ENCODE results near the gene PRKAR1A.
"Not testable (repeated sequence)": the region's sequence is repeated elsewhere in the genome, so short reads cannot be mapped to it uniquely, and the experiment has no call there.

PRKAR1A gene

GRCh38 chr17:68581863-68582645 is 69.8 kb downstream of the PRKAR1A start:
- no peak for DNase-seq

DNA sequence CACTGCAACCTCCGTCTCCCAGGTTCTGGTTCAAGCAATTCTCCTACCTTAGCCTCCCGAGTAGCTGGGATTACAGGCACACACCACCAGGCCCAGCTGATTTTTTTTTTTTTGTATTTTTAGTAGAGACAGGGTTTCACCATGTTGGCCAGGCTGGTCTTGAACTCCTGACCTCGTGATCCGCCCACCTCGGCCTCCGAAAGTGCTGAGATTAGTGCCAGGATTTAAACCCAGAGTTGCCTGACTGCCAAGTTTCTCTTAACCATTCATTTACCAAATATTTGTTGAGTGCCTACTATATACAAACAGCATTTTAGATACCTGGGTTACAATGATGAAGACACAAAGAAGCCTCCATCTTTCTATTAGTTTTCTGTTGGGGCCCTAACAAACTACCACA is 70.6 kb downstream of the PRKAR1A start:
- DNase-seq = not testable (repeated sequence)

DNA sequence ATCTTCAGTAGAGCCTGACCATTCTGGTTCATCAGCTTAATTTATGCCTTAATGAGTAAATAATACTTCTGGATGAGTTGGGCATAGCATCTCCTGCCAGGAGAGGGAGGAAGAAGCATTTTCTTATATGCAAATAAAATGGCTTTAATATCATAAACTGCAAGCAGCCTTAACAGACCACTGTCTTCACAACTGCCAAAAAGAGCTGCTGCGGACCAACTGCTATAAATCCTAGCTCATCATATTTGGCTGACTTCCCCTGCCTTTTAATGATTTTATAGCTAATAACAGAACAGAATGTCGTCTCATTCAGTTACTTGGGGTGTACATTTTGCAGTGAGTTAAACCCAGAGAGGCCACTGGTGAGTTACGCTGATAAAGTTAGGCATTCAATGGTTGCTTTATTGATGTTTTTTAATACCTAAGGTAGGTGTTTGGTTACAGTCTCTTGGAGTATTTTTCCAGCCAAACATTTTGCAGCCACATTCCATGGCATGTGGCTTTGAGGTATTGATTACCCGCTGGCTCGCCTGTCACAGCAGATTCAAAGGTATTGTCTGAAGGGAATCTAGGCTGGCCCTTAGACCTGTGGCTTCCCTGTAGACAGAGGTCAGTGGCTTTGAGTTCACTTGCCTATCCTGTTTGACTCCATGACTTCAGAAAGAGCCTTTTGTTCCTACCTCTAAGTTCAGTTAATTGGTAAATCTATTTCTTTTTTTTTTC is 72.5 kb downstream of the PRKAR1A start:
- DNase-seq = no peak

DNA sequence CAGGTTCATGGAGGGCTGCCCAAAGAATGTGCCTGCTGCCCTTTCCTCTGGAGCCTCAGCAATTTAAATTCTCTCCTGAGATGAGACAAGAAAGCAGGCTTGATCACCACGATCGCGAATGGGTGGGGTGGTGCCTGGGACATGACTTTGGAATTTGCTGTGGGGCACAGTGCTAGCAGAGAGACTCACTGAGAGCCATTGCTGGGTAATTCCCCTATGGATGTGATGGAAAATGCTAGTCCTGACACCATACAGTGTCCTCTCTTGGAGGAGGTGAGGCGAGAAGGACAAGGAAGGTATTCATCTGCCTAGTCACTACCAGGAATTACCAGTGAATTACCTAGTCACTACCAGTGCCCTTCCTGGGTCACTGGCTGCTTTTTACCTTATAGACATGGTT is 73.4 kb downstream of the PRKAR1A start:
- DNase-seq = no peak

DNA sequence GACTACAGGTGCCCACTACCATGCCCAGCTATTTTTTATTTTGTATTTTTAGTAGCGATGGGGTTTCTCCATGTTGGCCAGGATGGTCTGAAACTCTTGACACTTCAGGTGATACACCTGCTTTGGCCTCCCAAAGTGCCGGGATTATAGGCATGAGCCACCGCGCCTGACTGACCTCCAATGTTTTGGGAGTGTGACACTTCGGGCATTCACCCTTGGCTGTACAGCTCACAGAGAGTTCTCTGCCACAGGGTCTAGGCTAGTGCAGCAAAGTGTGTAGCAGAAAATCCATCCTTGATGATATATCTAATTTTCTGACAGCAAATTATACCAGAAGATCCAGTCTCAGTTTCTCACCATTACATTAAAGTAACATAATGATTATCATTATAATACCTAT is 74.8 kb downstream of the PRKAR1A start:
- no peak for DNase-seq

DNA sequence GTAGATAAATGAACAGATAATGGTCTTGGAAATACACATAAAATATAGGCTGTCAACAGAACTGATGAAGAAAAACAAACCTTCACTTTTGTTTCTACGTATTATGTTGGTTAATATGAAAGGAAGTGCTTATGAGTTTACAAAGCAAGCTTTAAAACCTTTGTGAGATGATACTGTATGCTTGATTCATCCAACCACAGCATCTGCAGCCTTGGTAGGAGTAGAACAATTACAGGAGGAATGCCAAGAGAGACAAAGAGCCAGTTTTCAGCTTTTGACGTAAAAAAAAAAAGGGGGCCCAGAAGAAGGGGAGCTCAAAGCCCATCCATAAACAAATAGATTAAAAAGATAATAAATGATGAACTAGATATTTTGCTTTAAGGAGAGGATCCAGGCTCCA is 75.6 kb downstream of the PRKAR1A start:
- DNase-seq = no peak

GRCh38 chr17:68588362-68588761 is 76.1 kb downstream of the PRKAR1A start:
- DNase-seq = no peak

- DNase-seq = no peak
Observed at GRCh38 chr17:68589086-68589485, 76.9 kb downstream of the PRKAR1A start.

GRCh38 chr17:68591583-68591982 is 79.4 kb downstream of the PRKAR1A start:
- DNase-seq = no peak

DNA sequence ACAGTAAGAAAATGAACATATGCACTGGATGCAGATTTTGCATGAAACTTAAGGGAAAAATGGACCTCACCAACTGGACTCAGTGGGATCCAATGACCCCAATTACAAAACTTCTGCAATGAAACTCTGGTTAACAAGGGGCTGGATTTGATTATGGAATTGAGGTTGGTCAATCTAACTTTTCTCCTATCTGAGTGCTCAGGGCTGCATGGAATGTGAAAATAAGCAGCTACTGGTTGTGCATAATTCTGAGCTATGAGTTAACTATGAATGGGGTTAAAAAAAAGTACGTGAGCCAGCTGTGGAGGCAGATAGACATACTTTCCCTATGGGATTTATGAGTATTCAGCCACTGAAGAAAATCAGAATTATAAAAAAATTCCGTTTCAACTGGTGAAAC is 79.8 kb downstream of the PRKAR1A start:
- DNase-seq = no peak

DNA sequence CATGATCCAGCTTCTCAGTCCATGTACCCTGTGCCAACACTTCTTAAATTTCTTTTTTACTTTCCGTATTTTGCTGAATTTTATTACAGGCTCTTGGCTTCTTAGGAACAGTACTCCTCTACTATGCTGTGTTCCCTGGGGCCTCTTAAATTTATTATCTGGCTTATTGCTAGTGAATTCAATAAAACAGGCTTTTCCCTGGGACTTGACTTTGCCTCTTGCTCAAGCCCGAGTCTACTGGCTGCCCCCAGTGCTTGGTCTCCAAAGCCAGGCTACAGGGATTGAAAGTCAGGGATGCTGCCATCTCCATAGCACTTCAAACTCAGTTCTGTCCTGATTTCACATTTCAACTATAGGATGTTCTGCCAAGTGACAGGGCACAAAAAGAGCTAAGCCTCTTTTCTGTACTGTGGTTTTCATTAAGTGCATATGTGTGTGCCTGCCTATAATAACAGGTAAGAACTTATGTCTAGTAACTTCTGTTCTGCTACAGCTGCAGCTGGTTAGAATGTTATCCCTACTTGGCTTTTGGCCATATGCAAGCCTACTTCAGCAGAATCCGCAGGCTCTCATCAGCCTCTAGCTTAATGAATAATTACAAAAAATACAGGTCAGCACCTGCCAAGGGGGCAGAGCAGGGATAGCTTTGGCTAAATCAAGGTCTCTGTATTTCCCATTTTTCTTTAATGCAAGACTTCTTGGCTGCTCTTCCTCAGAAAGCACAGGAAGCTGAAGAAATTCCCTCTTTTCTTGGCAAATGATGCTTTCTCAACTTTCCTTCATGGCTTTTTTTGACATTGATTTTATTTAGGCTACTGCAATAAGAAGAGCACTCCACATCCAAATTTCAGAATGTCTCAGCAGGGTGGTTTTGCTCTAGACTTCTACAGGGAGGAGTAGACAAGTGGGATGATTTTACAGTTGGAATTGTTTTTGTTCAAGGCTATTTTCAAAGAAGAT is 80.7 kb downstream of the PRKAR1A start:
- no peak for DNase-seq

DNA sequence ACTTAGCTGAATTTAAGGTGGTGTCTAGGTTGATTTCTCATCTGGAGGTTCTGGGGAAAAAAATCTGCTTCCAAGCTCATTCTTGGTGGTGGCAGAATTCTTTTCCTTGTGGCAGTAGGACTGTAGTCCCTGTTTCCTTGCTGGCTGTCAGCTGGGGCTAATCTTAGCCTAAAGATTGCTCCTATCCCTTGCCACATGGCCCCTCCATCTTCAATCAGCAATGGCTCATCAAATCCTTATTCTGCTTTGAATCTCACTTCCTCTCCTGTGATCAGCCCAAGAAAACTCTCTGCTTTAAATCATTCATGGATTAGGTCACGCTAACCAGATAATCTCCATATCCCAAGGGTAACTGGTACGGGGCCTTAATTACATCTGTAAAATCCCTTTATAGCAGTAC is 82.3 kb downstream of the PRKAR1A start:
- no peak for DNase-seq

DNA sequence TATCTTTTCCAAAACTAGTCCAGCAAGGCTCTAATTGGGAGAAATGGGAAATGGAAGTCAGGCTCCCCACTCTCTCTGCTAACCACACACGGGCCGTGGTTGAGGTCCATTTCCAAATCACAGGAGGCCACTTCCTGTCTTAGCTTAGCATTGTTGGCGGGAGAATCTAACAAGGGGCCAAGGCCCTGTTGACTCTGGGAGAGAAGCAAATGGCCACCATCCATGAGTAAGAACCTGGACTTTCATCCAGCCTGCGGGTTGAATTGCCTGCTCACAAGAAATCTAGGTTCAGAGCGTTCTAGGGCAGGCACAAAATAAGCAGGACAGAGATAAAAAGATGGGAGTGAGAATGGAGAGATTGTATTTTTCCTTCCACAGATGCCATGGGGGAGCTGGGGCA is 83.3 kb downstream of the PRKAR1A start:
- no peak for DNase-seq

DNA sequence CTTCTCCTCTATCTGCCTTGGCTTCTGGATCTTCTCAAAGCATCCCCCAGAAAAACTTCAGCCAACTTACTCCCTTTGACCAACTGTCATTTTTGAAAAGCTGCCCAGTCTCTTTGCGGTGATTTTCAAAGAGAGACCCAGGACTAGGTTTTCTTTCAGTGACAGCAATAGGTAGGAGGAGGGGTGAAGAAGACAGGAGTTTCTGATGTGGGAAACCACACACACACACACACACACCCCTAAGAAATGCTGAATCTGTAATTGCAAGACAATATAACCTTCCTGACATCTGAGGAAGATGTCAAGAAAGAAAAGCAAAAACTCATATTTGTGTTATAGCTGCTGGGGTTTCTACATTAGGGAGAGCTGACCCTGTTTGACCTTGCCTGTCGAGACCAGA is 83.8 kb downstream of the PRKAR1A start:
- no peak for DNase-seq

- DNase-seq = no peak
Observed at GRCh38 chr17:68596411-68596945, 84.2 kb downstream of the PRKAR1A start.

- no peak for DNase-seq
Observed at GRCh38 chr17:68598074-68598473, 85.8 kb downstream of the PRKAR1A start.

DNA sequence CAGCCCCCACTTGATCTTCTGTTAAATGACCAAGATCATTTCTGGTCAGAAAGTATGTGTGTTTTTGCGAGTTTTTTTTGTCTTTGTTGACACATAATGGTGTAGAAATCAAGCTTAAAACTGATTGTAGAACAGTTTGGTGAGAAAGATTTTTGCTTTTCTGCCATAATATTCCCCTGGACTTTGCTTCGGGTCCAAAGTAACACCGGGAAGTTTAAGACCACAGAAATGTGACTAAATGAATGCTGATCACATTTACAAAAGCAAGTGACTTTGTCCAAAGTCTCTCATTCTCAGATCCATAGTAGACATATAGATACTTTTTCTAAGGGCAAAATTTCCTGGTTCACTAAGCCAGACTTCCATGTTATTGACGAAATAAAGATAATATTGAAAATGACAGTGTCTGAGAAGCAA is 86.3 kb downstream of the PRKAR1A start:
- no peak for DNase-seq

GRCh38 chr17:68599091-68599490 is 86.9 kb downstream of the PRKAR1A start:
- DNase-seq = no peak

- DNase-seq = no peak
Observed at GRCh38 chr17:68599552-68600066, 87.4 kb downstream of the PRKAR1A start.

- peak; percentile 63 for DNase-seq
Observed at GRCh38 chr17:68600067-68600930, 88.1 kb downstream of the PRKAR1A start.

Data from activated CD8-positive, alpha-beta memory T cell treated with anti-CD3 and anti-CD28 coated beads for 24 hours (primary cell).